ENCODE data around the gene CDKN2C. TPM values are rescaled to one million over a fixed set of nuclear protein-coding genes. Genes with fewer than 3 reads are reported as not detected.
A peak's percentile ranks its signal among the peaks of the same experiment; 100 is the strongest.

Gene CDKN2C
- total RNA-seq, 2 donors from 2014 or later = 10.3 to 12.6 TPM

GRCh38 chr1:50978144-50978851 is 8.3 kb downstream of the CDKN2C start:
- DNase-seq (ENCODE audit: low spot score) (no peak), ATAC-seq (ENCODE audit: insufficient number of reproducible peaks, low FRiP score, low read depth) (peak; percentile 39)
- Histone ChIP-seq H3K27me3 (replicated peaks; ENCODE audit: insufficient read depth) (no peaks in the 10 kb centered on the region), H3K27ac (peak overlapping the region; percentile 96 to 97), H3K4me3 (peak overlapping the region; percentile 100), H3K36me3 (no peaks in the 10 kb centered on the region), H3K9me3 (no peaks in the 10 kb centered on the region), H3K4me1 (ENCODE audit: control insufficient read depth in 1 of 2, low read depth in 2 of 2) (peaks cover 0 to 11% of the 10 kb centered on the region in 2 donors)
- no peak for TF ChIP-seq CTCF (IDR thresholded peaks at IDR 0.05)

GRCh38 chr1:50978852-50979781 is 9.1 kb downstream of the CDKN2C start:
- Histone ChIP-seq H3K9me3 (no peaks in the 10 kb centered on the region), H3K27me3 (replicated peaks; ENCODE audit: insufficient read depth) (no peaks in the 10 kb centered on the region), H3K4me1 (ENCODE audit: control insufficient read depth in 1 of 2, low read depth in 2 of 2) (peaks cover 0 to 11% of the 10 kb centered on the region in 2 donors), H3K27ac (peak overlapping the region; percentile 96 to 97), H3K4me3 (peak overlapping the region; percentile 100), H3K36me3 (no peaks in the 10 kb centered on the region)
- TF ChIP-seq CTCF (IDR thresholded peaks at IDR 0.05) = no peak
- no peak for DNase-seq (ENCODE audit: low spot score)
- no peak for ATAC-seq (ENCODE audit: insufficient number of reproducible peaks, low FRiP score, low read depth)

- H3K27ac ChIP-seq = peak overlapping the region; percentile 96 to 97
- DNase-seq (ENCODE audit: low spot score) (no peak), ATAC-seq (ENCODE audit: insufficient number of reproducible peaks, low FRiP score, low read depth) (no peak)
- no peaks in the 10 kb centered on the region for H3K9me3 ChIP-seq
- H3K4me3 ChIP-seq = peak overlapping the region; percentile 100
- peaks cover 0 to 11% of the 10 kb centered on the region in 2 donors for H3K4me1 ChIP-seq (ENCODE audit: control insufficient read depth in 1 of 2, low read depth in 2 of 2)
- no peaks in the 10 kb centered on the region for H3K36me3 ChIP-seq
- no peaks in the 10 kb centered on the region for H3K27me3 ChIP-seq (replicated peaks; ENCODE audit: insufficient read depth)
- no peak for TF ChIP-seq CTCF (IDR thresholded peaks at IDR 0.05)
These were observed 9.9 kb downstream of the CDKN2C start for GRCh38 chr1:50979937-50980336.

- no peaks in the 10 kb centered on the region for H3K27me3 ChIP-seq (replicated peaks; ENCODE audit: insufficient read depth)
- H3K4me3 ChIP-seq = no peak overlapping the region
- no peak for TF ChIP-seq CTCF (IDR thresholded peaks at IDR 0.05)
- H3K4me1 ChIP-seq (ENCODE audit: control insufficient read depth in 1 of 2, low read depth in 2 of 2) = peaks cover 0 to 11% of the 10 kb centered on the region in 2 donors
- no peaks in the 10 kb centered on the region for H3K9me3 ChIP-seq
- ATAC-seq (ENCODE audit: insufficient number of reproducible peaks, low FRiP score, low read depth) (no peak), DNase-seq (ENCODE audit: low spot score) (no peak)
- no peaks in the 10 kb centered on the region for H3K36me3 ChIP-seq
- H3K27ac ChIP-seq = peak overlapping the region; percentile 96 to 97
These were observed 10.5 kb downstream of the CDKN2C start for GRCh38 chr1:50980505-50980904.

GRCh38 chr1:50981741-50982140 is 11.7 kb downstream of the CDKN2C start:
- ATAC-seq (ENCODE audit: insufficient number of reproducible peaks, low FRiP score, low read depth) = no peak
- H3K27ac ChIP-seq = peak overlapping the region; percentile 24 to 97

More at GRCh38 chr1:50981741-50982140, 11.7 kb downstream of the CDKN2C start:
- Histone ChIP-seq H3K27me3 (replicated peaks; ENCODE audit: insufficient read depth) (no peaks in the 10 kb centered on the region), H3K36me3 (no peaks in the 10 kb centered on the region), H3K9me3 (no peaks in the 10 kb centered on the region), H3K4me1 (ENCODE audit: control insufficient read depth in 1 of 2, low read depth in 2 of 2) (peaks cover 0 to 6% of the 10 kb centered on the region in 2 donors), H3K4me3 (peak overlapping the region; percentile 49)
- no peak for TF ChIP-seq CTCF (IDR thresholded peaks at IDR 0.05)
- DNase-seq (ENCODE audit: low spot score) = no peak

Measured in thoracic aorta (tissue), 2 donors.